NCI-H1417 treated with DMSO at 0.1 percent for 48 hours (cell line): ENCODE results near the gene BTBD9.
"Not testable (repeated sequence)": the region's sequence is repeated elsewhere in the genome, so short reads cannot be mapped to it uniquely, and the experiment has no call there.

ENCODE experiments used
- DNase-seq: peaks from one replicate; lab custom pipeline; 2025; lab: John Stamatoyannopoulos, UW

The BTBD9 gene

GRCh38 chr6:38432079-38432478 lies 207.7 kb downstream of the BTBD9 start:
- no peak for DNase-seq

- no peak for DNase-seq
Observed at GRCh38 chr6:38429546-38429945, 210.2 kb downstream of the BTBD9 start.

- DNase-seq = peak; percentile 43
Observed at GRCh38 chr6:38427492-38428210, 212.1 kb downstream of the BTBD9 start.

GRCh38 chr6:38425788-38426488 lies 213.8 kb downstream of the BTBD9 start:
- DNase-seq = not testable (repeated sequence)

- no peak for DNase-seq
Observed at GRCh38 chr6:38423746-38424145, 216.0 kb downstream of the BTBD9 start.

- DNase-seq = no peak
Observed at GRCh38 chr6:38420207-38420606, 219.5 kb downstream of the BTBD9 start.

GRCh38 chr6:38417521-38417920 lies 222.2 kb downstream of the BTBD9 start:
- DNase-seq = no peak

- no peak for DNase-seq
Observed at GRCh38 chr6:38415231-38416005, 224.3 kb downstream of the BTBD9 start.

GRCh38 chr6:38413102-38413800 lies 226.5 kb downstream of the BTBD9 start:
- no peak for DNase-seq

GRCh38 chr6:38407192-38407591 lies 232.5 kb downstream of the BTBD9 start:
- DNase-seq = no peak

- no peak for DNase-seq
Observed at GRCh38 chr6:38406096-38406495, 233.6 kb downstream of the BTBD9 start.

- DNase-seq = no peak
Observed at GRCh38 chr6:38404900-38405556, 234.7 kb downstream of the BTBD9 start.

GRCh38 chr6:38404355-38404754 lies 235.4 kb downstream of the BTBD9 start:
- no peak for DNase-seq

GRCh38 chr6:38403548-38403947 lies 236.2 kb downstream of the BTBD9 start:
- no peak for DNase-seq

GRCh38 chr6:38400764-38401163 lies 239.0 kb downstream of the BTBD9 start:
- DNase-seq = no peak

GRCh38 chr6:38400101-38400500 lies 239.6 kb downstream of the BTBD9 start:
- DNase-seq = no peak

- DNase-seq = no peak
Observed at GRCh38 chr6:38396209-38396608, 243.5 kb downstream of the BTBD9 start.

GRCh38 chr6:38393986-38394385 lies 245.7 kb downstream of the BTBD9 start:
- no peak for DNase-seq

- no peak for DNase-seq
Observed at GRCh38 chr6:38391626-38392579, 247.8 kb downstream of the BTBD9 start.

- DNase-seq = no peak
Observed at GRCh38 chr6:38391206-38391605, 248.5 kb downstream of the BTBD9 start.

GRCh38 chr6:38389875-38390274 lies 249.9 kb downstream of the BTBD9 start:
- no peak for DNase-seq
